ENCODE results near the gene IFNL3.
"Not testable (repeated sequence)": the region's sequence is repeated elsewhere in the genome, so short reads cannot be mapped to it uniquely, and the experiment has no call there.

IFNL3 gene

DNA sequence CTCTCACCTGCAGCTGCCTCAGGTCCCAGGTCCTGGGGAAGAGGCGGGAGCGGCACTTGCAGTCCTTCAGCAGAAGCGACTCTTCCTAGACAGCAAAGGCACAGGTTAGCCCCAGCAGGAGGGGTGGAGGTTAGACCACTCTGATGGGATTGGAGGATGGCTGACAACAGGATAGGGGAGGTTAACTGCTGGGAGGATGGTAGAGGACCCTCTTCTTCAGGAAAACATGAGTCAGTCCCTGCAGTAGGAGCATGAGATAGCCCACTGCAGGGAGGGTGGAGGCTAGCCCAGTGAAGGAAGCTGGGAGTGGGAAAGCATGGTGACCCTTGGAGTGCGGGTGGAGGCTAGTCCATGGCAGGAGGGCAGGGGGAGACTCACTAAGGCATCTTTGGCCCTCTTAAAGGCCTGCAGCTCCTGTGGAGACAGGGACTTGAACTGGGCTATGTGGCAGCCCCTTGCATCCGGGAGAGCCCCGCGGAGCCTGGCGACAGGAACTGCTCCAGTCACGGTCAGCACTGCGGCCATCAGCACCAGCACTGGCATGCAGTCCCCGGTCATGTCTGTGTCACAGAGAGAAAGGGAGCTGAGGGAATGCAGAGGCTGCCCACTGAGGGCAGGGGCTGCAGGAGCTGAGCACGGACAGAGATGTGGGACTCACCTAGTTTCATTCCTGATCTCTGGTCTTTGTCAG lies at the start of gene IFNL3:
Gene IFNL3, minus strand, starts transcription at position 597 of the 691 bp plus-strand sequence. Its CDS starts 39 bp downstream, at position 558.
- H3K27ac ChIP-seq (ENCODE audit: poor library complexity, severe bottlenecking); DNase-seq (ENCODE audit: low spot score); H3K4me3 ChIP-seq (ENCODE audit: severe bottlenecking); H3K36me3 ChIP-seq (ENCODE audit: low read depth); H3K4me1 ChIP-seq (ENCODE audit: insufficient read depth, poor library complexity, severe bottlenecking); ATAC-seq (ENCODE audit: low read depth); H3K9me3 ChIP-seq (ENCODE audit: severe bottlenecking): not testable (repeated sequence)
- peaks cover 23% of the 10 kb centered on the region for H3K27me3 ChIP-seq (ENCODE audit: insufficient read depth, poor library complexity, severe bottlenecking)

GRCh38 chr19:39293394-39293793 lies 48.6 kb upstream of the IFNL3 start:
- TF ChIP-seq CTCF (IDR thresholded peaks at IDR 0.05; ENCODE audit: poor library complexity, severe bottlenecking) = no peak
- Histone ChIP-seq H3K27me3 (ENCODE audit: insufficient read depth, poor library complexity, severe bottlenecking) (no peaks in the 10 kb centered on the region), H3K9me3 (ENCODE audit: severe bottlenecking) (no peaks in the 10 kb centered on the region), H3K36me3 (ENCODE audit: low read depth) (no peaks in the 10 kb centered on the region), H3K4me1 (ENCODE audit: insufficient read depth, poor library complexity, severe bottlenecking) (no peaks in the 10 kb centered on the region), H3K27ac (ENCODE audit: poor library complexity, severe bottlenecking) (no peak overlapping the region), H3K4me3 (ENCODE audit: severe bottlenecking) (no peak overlapping the region)
- DNase-seq (ENCODE audit: low spot score) = no peak
- ATAC-seq (ENCODE audit: low read depth) = no peak

DNA sequence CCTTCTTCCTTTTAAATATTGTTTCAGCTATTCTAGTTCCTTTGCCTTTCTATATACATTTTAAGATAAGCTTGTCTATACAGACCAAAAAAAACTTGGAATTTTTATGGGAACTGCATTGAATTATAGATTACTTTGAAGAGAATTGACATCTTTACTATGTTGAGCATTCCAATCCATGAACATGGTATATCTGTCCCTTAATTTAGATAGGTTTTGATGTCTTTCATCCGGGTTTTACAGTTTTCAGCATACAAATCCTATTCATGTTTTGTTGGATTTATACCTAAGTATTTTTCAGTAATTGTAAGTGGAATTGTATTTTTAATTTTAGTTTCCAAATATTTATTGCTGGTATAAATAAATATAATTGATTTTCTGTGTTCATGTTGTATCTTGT lies 39.2 kb upstream of the IFNL3 start:
- Histone ChIP-seq H3K27ac (ENCODE audit: poor library complexity, severe bottlenecking) (no peak overlapping the region), H3K9me3 (ENCODE audit: severe bottlenecking) (peaks cover 1% of the 10 kb centered on the region), H3K27me3 (ENCODE audit: insufficient read depth, poor library complexity, severe bottlenecking) (peaks cover 3% of the 10 kb centered on the region), H3K4me1 (ENCODE audit: insufficient read depth, poor library complexity, severe bottlenecking) (no peaks in the 10 kb centered on the region), H3K36me3 (ENCODE audit: low read depth) (no peaks in the 10 kb centered on the region), H3K4me3 (ENCODE audit: severe bottlenecking) (no peak overlapping the region)
- no peak for TF ChIP-seq CTCF (IDR thresholded peaks at IDR 0.05; ENCODE audit: poor library complexity, severe bottlenecking)
- no peak for DNase-seq (ENCODE audit: low spot score)
- no peak for ATAC-seq (ENCODE audit: low read depth)

GRCh38 chr19:39282021-39282420 lies 37.2 kb upstream of the IFNL3 start:
- Histone ChIP-seq H3K4me1 (ENCODE audit: insufficient read depth, poor library complexity, severe bottlenecking) (no peaks in the 10 kb centered on the region), H3K36me3 (ENCODE audit: low read depth) (no peaks in the 10 kb centered on the region), H3K4me3 (ENCODE audit: severe bottlenecking) (no peak overlapping the region), H3K27me3 (ENCODE audit: insufficient read depth, poor library complexity, severe bottlenecking) (peaks cover 3% of the 10 kb centered on the region), H3K27ac (ENCODE audit: poor library complexity, severe bottlenecking) (no peak overlapping the region), H3K9me3 (ENCODE audit: severe bottlenecking) (peaks cover 1% of the 10 kb centered on the region)
- no peak for DNase-seq (ENCODE audit: low spot score)
- no peak for ATAC-seq (ENCODE audit: low read depth)
- no peak for TF ChIP-seq CTCF (IDR thresholded peaks at IDR 0.05; ENCODE audit: poor library complexity, severe bottlenecking)

GRCh38 chr19:39277598-39277997 lies 32.8 kb upstream of the IFNL3 start:
- ATAC-seq (ENCODE audit: low read depth) (peak; percentile 25; the same call in 1 of the 3 replicates), DNase-seq (ENCODE audit: low spot score) (no peak)
- H3K9me3 ChIP-seq (ENCODE audit: severe bottlenecking) = no peaks in the 10 kb centered on the region
- no peak overlapping the region for H3K4me3 ChIP-seq (ENCODE audit: severe bottlenecking)
- H3K4me1 ChIP-seq (ENCODE audit: insufficient read depth, poor library complexity, severe bottlenecking) = no peaks in the 10 kb centered on the region
- no peak for TF ChIP-seq CTCF (IDR thresholded peaks at IDR 0.05; ENCODE audit: poor library complexity, severe bottlenecking)
- H3K27me3 ChIP-seq (ENCODE audit: insufficient read depth, poor library complexity, severe bottlenecking) = no peaks in the 10 kb centered on the region
- H3K36me3 ChIP-seq (ENCODE audit: low read depth) = no peaks in the 10 kb centered on the region
- no peak overlapping the region for H3K27ac ChIP-seq (ENCODE audit: poor library complexity, severe bottlenecking)

All from RWPE2 (cell line).